PC-9 (cell line): Measurements from ENCODE around the gene TCAF1. TPM values are rescaled to one million over a fixed set of nuclear protein-coding genes. Genes with fewer than 3 reads are reported as not detected.

Experiments
- BruUV-seq: library from RNA; stranded (reverse); fragments of 400-500 nt; replicated peaks from 2 replicates; lab custom pipeline; 2021; lab: Mats Ljungman, UMichigan
- CTCF ChIA-PET: fragments of 300-600 bp; sonication (Branson Sonifier 250); formaldehyde crosslinking; loops from one replicate; lab custom pipeline; 2022; ENCODE audit warnings: antibody characterized with exemption; lab: Charles Lee
- POLR2A ChIA-PET: fragments of 300-600 bp; sonication (Branson Sonifier 250); formaldehyde crosslinking; loops from one replicate; lab custom pipeline; 2022; ENCODE audit warnings: antibody characterized with exemption; ENCODE audit not compliant: unreplicated experiment; lab: Charles Lee
- DNase-seq, 2 experiments: peaks; one replicate each; pipeline versions ENCODE4 v3.0.0 to v3.0.0-alpha.2; 2015 to 2022; ENCODE audit warnings: mixed read lengths in 1 of 2
- H2AFZ ChIP-seq: fragments of 200-600 bp; sonication (generic); 2 replicates; pipeline ENCODE4 v1.8.1; 2017; ENCODE audit warnings: antibody characterized with exemption
- H3F3A ChIP-seq: fragments of 200-600 bp; sonication (generic); 2 replicates; pipeline ENCODE4 v1.8.1; 2017; ENCODE audit warnings: antibody characterized with exemption, mild to moderate bottlenecking, low read depth; ENCODE audit not compliant: insufficient read depth
- H3K27ac ChIP-seq: fragments of 200-600 bp; sonication (generic); 2 replicates; pipeline ENCODE4 v1.6.1; 2016; ENCODE audit warnings: mixed run types
- H3K27me3 ChIP-seq: fragments of 200-600 bp; sonication (generic); 2 replicates; pipeline ENCODE4 v1.6.1; 2016; ENCODE audit warnings: low read depth, mixed run types; ENCODE audit not compliant: insufficient read depth
- H3K36me3 ChIP-seq: fragments of 200-600 bp; sonication (generic); 2 replicates; pipeline ENCODE4 v1.6.1; 2016; ENCODE audit warnings: low read depth, mixed run types
- H3K4me1 ChIP-seq: fragments of 200-600 bp; sonication (generic); replicated peaks from 2 replicates; pipeline ENCODE4 v1.6.1; 2016; ENCODE audit warnings: mixed run types; ENCODE audit not compliant: insufficient read depth
- H3K4me2 ChIP-seq: fragments of 200-600 bp; sonication (generic); 2 replicates; pipeline ENCODE4 v1.6.1; 2017; ENCODE audit warnings: mixed run types
- H3K4me3 ChIP-seq: fragments of 200-600 bp; sonication (generic); 2 replicates; pipeline ENCODE4 v1.6.1; 2016; ENCODE audit warnings: mixed run types
- H3K79me2 ChIP-seq: fragments of 200-600 bp; sonication (generic); 2 replicates; pipeline ENCODE4 v1.6.1; 2017; ENCODE audit warnings: low read depth, mixed run types
- H3K9me2 ChIP-seq: fragments of 200-600 bp; sonication (generic); 2 replicates; pipeline ENCODE4 v1.8.1; 2017; ENCODE audit warnings: mild to moderate bottlenecking; ENCODE audit not compliant: insufficient read depth
- H3K9me3 ChIP-seq: fragments of 200-600 bp; sonication (generic); 2 replicates; pipeline ENCODE4 v1.8.1; 2016; ENCODE audit warnings: low read depth; ENCODE audit not compliant: insufficient read depth
- H4K20me1 ChIP-seq: fragments of 200-600 bp; sonication (generic); 2 replicates; pipeline ENCODE4 v1.8.1; 2017; ENCODE audit not compliant: insufficient read depth
- CTCF ChIP-seq: fragments of 200-600 bp; sonication (generic); conservative IDR thresholded peaks from 2 replicates; pipeline ENCODE4 v1.6.1; 2017; ENCODE audit warnings: mixed run types, antibody characterized with exemption, mild to moderate bottlenecking, moderate library complexity
- EZH2 ChIP-seq: fragments of 200-600 bp; sonication (generic); IDR thresholded peaks from 2 replicates; pipeline ENCODE4 v1.8.0; 2017; ENCODE audit warnings: antibody characterized with exemption, low read depth
- intact Hi-C: fragments of 100-400 bp; cut with micrococcal nuclease; formaldehyde crosslinking; loops from one replicate; pipeline ENCODE4 v1.10.0; 2022; ENCODE audit not compliant: unreplicated experiment
- total RNA-seq: library from RNA; stranded (reverse); gene quantifications from 2 replicates; pipeline ENCODE4 v1.2.3, GENCODE V29; 2021

Gene TCAF1
- total RNA-seq, 1 experiment from 2014 or later = 44.6 TPM

- POLR2A ChIA-PET = interaction anchor here (0.6 to 0.7 kb wide), 3 partner anchors 29 to 939 kb away, joined by 4 to 27 read pairs (median 5); no protein-coding TSS in a partner anchor
- Histone ChIP-seq H3K36me3 (no peaks in the 10 kb centered on the region), H3K9me2 (no peaks in the 10 kb centered on the region), H3K4me3 (peak overlapping the region; percentile 79; the same call in 1 of the 2 replicates), H4K20me1 (no peaks in the 10 kb centered on the region), H3K4me1 (peaks cover 18% of the 10 kb centered on the region), H3K27ac (no peak overlapping the region; the same call in 1 of the 2 replicates), H3K79me2 (peaks cover 36% of the 10 kb centered on the region), H2AFZ (peak overlapping the region; percentile 90), H3K4me2 (peak overlapping the region; percentile 82), H3F3A (peaks cover 12% of the 10 kb centered on the region; the same call in 1 of the 2 replicates), H3K9me3 (no peaks in the 10 kb centered on the region), H3K27me3 (no peaks in the 10 kb centered on the region)
- intact Hi-C loops = no loop called here
- CTCF ChIA-PET = interaction anchor here (0.6 to 1.0 kb wide), 3 partner anchors 10 to 1006 kb away, joined by 3 to 7 read pairs (median 4); no protein-coding TSS in a partner anchor
- DNase-seq = no peak
- BruUV-seq = no TSS peak
- TF ChIP-seq EZH2 (no peak), CTCF (no peak)
Measured at GRCh38 chr7:143902332-143902899, 440 bp upstream of the TCAF1 start.

- intact Hi-C loops = no loop called here
Measured at GRCh38 chr7:143901332-143901667, 676 bp downstream of the TCAF1 start.

More at GRCh38 chr7:143901332-143901667, 676 bp downstream of the TCAF1 start:
- H3K4me3 ChIP-seq = peak overlapping the region; percentile 79
- H3K4me2 ChIP-seq = peak overlapping the region; percentile 82
- no peaks in the 10 kb centered on the region for H3K27me3 ChIP-seq
- H3K9me3 ChIP-seq = no peaks in the 10 kb centered on the region; the same call in 1 of the 2 replicates
- peak overlapping the region; percentile 70 for H3K27ac ChIP-seq
- peaks cover 12% of the 10 kb centered on the region; the same call in 1 of the 2 replicates for H3F3A ChIP-seq
- TF ChIP-seq EZH2 = no peak
- TF ChIP-seq CTCF = no peak
- peaks cover 18% of the 10 kb centered on the region for H3K4me1 ChIP-seq
- H3K79me2 ChIP-seq = peaks cover 40% of the 10 kb centered on the region
- no TSS peak for BruUV-seq
- no peaks in the 10 kb centered on the region for H3K36me3 ChIP-seq
- no peak for DNase-seq
- POLR2A ChIA-PET = interaction anchor here (0.6 to 0.7 kb wide), 3 partner anchors 19 to 454 kb away, joined by 3 to 7 read pairs (median 4); no protein-coding TSS in a partner anchor
- CTCF ChIA-PET = interaction anchor here (1.0 to 1.1 kb wide), 2 partner anchors 9 to 227 kb away, joined by 3 read pairs; no protein-coding TSS in a partner anchor
- no peaks in the 10 kb centered on the region for H4K20me1 ChIP-seq
- no peaks in the 10 kb centered on the region for H3K9me2 ChIP-seq
- peak overlapping the region; percentile 90 for H2AFZ ChIP-seq
